GM19372 (cell line): ENCODE measurements around the gene PSMD4.
"Not testable (repeated sequence)": the region's sequence is repeated elsewhere in the genome, so short reads cannot be mapped to it uniquely, and the experiment has no call there.

Experiments
- ATAC-seq: cut with Tn5 transposase; IDR thresholded peaks from one replicate; pipeline ENCODE4 v1.9.1; 2021; ENCODE audit warnings: mild to moderate bottlenecking, low read depth, moderate library complexity; ENCODE audit not compliant: unreplicated experiment

PSMD4 gene

GRCh38 chr1:151267760-151268159 lies 13.2 kb downstream of the PSMD4 start:
- ATAC-seq = no peak

DNA sequence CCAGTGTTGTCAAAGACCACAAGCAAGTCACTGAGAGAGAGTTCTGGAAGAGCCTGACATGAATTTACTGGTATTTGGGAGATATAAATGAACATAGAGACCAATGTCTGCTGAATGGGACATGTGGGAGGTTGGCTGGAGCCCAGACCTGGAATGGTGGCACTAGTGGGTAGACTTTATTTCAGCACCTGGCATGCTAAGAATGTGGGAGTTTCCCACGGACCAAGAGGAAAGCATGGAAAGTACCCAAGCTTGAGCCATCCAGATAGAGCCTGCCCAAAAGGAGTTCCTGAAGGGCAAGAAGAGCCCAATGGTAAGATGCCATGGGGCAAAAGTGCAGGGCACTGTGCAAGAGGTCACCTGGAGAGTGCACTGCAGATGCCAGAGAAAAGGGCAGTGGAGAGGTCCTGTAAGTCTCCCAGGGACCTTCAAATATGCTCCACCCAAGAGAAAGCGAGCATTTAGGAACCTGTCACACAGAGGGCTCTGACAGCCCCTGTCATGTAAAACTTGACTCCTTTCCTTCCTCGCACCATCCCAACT lies 19.5 kb downstream of the PSMD4 start:
- ATAC-seq = no peak

- ATAC-seq = not testable (repeated sequence)
Observed at GRCh38 chr1:151275341-151275740, 20.8 kb downstream of the PSMD4 start.

GRCh38 chr1:151277249-151277648 lies 22.7 kb downstream of the PSMD4 start:
- ATAC-seq = no peak

- peak; percentile 34 for ATAC-seq
Observed at GRCh38 chr1:151281225-151281968, 26.9 kb downstream of the PSMD4 start.

DNA sequence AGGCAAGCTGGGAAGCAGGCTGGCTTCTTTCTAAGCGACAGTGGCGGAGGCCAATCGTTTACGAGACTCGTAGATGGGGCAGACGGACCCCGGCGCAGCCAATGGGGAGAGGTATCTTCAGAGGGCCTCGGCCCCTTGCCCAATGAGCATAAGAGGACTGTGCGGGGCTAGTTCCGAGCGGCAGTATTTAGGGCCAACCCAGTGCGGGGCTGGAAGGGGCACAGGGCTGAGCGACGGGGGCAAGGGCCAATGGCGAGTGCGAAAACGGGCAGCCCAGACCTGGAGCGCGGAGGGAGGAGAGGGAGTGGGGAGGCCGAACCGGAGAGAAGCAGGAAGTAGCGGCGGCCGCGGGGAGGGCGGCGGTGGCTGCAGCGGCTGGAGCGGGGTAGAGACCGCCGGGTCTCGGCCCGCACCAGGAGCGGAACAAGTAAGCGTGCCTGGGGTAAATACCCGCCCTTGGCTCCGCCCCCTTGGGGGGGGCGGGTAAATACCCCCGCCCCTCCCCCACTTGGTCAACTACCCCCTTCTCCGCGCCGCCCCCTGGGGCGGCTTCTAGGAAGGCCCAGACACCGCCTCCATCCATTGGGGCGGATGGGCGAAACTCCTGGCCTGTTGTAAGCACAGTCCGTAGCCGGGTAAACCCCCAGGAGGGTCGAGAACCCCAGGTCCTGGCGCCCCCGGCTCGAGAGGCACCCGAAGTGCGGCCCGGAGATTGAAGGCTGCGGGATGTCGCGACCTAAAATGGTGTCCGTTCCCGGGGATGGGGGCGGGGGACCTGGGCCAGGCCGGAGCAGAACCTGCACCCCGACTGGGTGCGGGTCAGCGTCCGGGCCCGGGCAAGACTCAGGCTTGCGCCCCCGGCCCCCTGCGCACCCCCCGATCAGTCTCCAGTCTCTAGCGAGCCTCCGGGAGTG lies 27.7 kb downstream of the PSMD4 start, which contains the start of gene ZNF687:
ZNF687 (plus strand) TSS at position 331 of the 914 bp plus-strand sequence. CDS start 3,993 bp downstream, outside the sequence.
- ATAC-seq = peak; percentile 85

GRCh38 chr1:151282883-151283725 lies 28.6 kb downstream of the PSMD4 start:
- ATAC-seq = no peak

GRCh38 chr1:151284013-151284577 lies 29.6 kb downstream of the PSMD4 start:
- ATAC-seq = no peak

- no peak for ATAC-seq
Observed at GRCh38 chr1:151286619-151287340, 32.2 kb downstream of the PSMD4 start.

GRCh38 chr1:151287341-151287699 lies 32.8 kb downstream of the PSMD4 start:
- ATAC-seq = no peak

DNA sequence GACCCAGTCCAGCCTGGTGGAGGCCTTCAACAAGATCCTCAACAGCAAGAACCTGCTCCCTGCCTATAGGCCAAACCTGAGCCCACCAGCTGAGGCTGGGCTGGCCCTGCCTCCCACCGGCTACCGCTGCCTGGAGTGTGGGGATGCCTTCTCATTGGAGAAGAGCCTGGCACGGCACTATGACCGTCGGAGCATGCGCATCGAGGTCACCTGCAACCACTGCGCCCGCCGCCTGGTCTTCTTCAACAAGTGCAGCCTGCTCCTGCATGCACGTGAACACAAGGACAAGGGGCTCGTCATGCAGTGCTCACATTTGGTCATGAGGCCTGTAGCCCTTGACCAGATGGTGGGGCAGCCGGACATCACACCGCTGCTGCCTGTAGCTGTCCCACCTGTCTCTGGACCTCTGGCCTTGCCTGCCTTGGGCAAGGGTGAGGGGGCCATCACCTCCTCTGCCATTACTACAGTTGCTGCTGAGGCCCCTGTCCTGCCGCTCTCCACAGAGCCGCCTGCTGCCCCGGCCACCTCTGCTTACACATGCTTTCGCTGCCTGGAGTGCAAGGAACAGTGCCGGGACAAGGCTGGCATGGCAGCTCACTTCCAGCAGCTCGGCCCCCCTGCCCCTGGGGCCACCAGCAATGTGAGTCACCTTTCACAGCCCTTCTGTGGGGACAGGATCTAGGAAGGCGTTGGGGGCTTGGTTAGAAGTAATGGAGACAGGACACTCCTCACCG lies 33.4 kb downstream of the PSMD4 start:
- no peak for ATAC-seq

DNA sequence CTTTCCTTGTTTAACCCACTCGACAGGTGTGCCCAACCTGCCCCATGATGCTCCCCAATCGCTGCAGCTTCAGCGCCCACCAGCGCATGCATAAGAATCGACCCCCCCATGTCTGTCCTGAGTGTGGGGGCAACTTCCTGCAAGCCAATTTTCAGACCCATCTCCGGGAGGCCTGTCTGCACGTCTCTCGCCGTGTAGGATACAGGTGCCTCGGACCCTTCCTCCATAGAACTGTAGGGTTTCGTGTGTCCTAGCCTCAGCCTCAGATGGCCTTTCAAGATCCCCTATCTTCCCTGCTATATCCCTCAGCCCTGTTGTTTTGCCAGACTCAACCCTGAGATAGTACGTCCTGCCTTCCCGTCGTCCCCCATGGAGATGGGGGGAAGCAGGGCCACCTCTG lies 34.0 kb downstream of the PSMD4 start:
- ATAC-seq = no peak

- no peak for ATAC-seq
Observed at GRCh38 chr1:151289080-151289935, 34.8 kb downstream of the PSMD4 start.

DNA sequence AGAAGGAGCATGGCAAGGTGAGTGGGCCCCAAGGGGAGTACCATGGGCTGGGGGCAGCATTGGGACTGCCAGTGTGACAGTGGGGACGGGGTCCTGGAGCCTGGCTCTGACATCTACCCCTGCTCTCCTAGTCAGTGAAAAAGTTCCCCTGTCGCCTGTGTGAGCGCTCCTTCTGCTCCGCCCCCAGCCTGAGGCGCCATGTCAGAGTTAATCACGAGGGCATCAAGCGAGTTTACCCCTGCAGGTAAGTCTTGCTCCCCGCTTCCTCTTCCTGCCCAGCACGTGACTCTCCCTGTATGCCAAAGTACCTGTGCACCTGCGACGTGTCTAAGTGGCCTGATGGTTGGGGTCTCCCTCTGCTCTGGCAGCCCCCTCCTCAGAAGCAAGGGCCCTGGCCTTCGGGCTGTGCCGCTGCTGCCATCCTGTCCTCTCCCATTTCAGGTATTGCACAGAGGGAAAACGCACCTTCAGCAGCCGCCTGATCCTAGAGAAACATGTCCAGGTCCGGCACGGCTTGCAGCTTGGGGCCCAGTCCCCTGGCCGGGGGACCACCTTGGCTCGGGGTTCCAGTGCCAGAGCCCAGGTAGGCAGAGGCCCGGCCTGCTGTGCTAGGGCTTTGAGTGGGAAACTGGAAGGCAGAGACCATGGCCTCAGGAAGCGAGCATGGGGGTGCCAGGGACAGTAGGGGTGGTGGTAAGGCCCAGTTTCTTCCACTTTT lies 35.6 kb downstream of the PSMD4 start:
- no peak for ATAC-seq

- ATAC-seq = no peak
Observed at GRCh38 chr1:151290709-151291303, 36.3 kb downstream of the PSMD4 start.

DNA sequence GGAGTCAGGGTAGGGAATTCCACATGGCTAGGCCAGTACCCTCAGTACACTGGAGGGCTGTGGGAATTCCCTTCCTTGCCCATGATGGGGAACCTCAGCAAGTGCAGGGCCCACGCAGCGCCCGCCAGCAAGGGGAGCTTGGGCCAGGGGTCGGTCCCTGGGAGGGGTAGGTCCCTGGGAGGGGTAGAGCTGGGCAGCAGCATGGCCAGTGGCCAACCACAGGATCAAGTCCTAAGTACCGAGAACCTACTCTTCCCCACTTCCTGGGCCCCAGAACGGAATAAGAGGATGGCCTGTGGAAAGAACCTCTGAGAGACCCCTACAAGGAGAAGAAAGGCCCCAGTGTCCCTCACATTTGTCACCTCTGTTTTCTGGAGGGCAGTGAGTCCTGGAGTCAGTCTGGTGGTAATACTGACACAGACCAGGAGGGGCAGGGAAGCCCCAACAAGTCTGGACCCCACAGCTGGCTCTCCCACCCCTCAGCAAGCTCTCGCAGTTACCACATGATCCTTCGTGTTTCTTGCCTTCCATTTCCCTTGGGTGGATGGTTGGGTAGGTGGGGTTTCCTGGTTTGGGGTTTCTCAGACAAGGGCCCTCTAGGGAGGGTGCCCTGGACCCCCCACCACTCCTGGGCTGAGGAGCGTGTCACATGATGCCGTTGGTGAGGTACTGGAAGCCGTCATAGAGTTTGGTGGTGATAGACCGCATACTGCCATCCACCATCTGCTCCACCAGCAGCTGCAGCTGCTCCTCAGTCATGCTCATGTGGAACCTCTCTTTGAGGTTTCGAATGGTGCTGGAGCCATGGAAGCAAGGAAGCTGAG lies 37.9 kb downstream of the PSMD4 start:
- ATAC-seq = no peak
